DMS79 (cell line): Measurements from ENCODE around the gene TCERG1L.
A peak's percentile ranks its signal among the peaks of the same experiment; 100 is the strongest.

Experiments
- DNase-seq: peaks from one replicate; lab custom pipeline; 2025; lab: John Stamatoyannopoulos, UW

TCERG1L gene

DNA sequence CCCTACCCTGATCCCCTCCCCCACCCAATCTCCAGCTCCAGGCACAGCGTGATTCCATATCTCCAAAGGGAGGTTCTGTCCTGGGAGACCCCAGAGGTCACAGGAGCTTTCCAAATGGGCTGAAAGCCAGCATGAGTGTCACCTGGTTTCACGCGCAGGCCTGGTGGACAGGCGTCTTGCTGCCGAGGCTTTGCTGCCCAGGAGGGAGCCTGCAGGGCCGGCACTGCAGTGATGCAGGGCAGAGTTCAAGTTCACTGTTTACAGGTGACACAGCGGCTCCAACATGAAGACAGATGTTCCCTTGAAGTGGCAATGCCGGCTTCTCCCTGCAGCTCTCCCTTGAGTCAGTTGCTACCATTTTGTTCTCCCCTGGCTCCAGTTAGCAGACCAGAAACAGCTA, 104.3 kb downstream of the TCERG1L start:
- no peak for DNase-seq

DNA sequence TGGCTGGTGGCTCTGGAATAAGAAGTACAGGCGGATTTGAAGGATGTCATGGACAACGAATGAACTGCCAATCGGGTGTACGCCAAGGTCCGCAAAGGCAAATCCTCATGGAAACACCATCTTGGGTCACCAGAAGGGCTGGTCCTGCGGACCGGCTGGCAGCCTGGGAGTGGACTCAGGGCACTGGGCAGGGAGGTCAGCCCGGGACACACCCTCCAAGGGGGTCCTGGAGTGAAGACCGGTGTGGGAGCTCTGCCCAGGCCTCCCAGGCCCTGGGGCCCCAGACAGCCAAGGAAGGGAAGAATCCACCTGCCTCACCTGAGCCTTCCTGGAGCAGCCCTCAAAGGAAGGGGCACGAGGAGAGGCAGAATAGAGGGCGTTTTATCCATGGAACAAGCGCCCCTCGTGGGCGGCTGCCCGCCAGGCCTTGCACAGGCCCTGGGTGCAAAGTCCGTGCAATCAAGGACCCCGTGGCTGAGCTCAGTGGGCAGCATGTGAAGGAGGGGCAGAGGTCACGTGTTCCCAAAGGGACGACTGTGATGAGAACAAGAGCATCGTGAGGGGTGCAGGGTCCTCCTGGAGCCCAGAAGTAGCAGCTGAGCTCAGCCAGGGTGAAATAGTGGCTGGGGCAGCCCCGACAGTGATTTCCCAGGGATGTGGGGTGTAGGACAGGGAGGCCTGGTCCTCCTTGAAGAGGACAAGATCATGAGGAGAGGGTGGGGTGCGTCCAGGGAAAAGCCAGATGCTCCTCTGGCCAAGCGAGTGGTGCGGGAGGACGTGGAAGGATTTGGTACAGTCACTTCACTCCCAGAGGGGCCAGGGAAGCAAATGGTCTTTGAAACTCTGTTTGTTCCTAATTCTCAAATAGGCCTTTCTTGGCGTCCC, 105.2 kb downstream of the TCERG1L start:
- no peak for DNase-seq

DNA sequence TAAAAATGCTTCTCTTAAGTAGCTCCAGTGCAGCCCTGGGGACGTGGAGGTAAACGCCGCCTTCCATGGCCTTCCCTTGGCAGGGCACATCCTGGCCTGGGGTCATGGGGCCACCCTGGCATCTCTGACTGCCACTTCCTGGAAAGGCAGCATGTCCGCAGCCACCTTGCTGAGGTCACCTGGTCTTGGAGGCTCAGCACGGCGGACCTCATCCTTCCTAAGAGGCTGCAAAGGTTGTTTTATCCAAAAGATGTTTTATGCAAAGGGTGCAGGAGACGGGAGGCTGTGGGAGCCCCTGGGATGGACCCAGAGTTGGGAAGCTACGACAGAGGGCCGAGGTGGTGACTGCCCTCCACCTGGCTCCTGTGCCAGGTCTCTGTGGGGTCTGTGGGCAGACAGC, 106.0 kb downstream of the TCERG1L start:
- no peak for DNase-seq

DNA sequence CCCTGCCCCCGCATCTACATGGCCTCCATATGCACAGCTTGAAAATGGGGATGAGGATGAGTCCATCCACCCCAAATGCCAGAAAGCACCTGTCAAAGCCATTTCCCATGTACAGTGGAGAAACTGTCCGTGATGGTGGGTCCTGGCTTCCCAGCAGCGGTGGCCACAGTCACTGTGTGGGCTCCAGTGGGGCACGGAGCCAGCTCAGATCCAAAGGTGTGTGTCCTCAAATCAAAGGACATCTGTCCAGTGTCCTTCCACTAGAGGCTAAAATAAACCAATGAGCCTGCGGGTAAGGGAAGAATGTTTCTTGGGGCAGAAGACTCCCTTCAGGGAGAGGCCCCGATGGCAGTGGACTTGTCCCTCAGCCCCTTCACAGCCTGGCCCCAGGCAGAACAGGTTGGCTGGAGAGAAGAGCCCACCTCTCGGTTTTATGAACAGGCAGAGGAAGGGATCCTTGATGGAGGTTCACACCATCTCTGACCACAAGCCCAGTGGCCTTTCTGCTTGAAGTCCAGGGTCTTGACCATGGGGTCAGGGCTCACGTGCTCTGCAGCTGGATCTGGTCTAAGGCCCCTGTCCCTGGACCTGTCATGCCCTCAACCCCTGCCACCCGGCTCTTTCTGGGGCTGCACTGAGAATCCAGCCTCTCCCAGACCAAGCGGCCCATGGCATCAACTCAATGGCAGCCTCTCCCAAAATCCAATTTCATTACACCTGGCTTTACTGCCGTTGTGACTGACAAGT, 106.9 kb downstream of the TCERG1L start:
- DNase-seq, result no peak

DNA sequence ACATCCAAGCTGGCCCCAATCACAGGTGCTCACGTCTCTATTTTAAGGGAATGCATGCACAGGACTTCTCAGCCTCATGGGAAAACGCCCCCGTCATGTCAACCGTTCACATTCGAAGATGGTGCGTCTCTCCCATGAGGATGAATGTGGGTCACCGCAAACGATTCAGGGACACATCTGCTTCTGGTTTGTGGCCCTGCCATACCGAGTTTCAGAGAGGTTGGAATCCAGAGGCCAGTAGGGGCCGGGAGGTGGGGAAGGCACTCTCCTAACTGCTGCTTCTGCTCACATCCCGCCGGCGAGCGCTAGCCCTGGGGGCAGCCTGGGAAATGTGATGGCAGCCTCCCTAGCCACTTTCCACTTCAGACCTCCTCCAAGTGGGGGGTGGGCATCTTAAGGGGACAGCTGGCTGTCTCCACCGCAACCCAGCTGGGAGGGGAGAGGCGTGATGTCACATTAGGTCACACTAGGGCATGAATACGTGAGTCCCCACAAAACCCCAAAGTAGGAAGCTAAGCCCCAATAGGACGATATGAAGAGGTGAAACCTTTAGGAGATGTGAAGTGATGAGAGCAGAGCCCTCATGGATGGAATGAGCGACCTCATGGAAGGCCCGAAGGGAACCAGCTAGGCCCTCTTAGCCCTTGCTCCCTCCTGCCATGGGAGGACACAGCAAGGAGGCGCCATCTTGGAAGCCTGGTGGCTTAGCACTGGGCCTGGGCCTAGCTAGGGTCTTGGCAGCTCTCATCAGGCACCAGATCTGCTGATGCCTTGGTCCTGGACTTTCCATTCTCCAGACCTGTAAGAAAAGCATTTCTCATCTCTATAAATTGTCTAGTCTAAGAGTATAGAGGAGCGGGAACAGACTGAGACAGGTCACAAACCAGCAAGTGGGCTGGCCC, 107.8 kb downstream of the TCERG1L start:
- DNase-seq, result no peak

DNA sequence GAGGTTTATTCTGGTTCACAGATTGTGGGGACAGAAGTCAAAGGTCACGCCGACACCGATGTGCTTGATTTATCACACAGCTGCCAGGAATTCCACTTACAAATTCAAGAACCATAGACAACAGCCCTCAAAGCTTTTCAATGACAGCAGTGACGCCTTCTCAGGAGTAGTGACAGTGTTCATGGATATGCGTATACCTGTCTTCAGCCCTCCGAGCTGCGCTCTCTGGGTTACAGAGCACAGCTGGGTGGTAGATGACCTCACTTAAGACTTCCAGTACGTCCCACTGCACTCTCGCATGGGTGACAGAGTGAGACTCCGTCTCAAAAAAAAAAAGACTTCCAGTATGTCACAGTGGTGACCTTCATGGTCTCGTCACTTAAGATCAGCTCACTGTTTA, 108.5 kb downstream of the TCERG1L start:
- peak; percentile 69 for DNase-seq

DNA sequence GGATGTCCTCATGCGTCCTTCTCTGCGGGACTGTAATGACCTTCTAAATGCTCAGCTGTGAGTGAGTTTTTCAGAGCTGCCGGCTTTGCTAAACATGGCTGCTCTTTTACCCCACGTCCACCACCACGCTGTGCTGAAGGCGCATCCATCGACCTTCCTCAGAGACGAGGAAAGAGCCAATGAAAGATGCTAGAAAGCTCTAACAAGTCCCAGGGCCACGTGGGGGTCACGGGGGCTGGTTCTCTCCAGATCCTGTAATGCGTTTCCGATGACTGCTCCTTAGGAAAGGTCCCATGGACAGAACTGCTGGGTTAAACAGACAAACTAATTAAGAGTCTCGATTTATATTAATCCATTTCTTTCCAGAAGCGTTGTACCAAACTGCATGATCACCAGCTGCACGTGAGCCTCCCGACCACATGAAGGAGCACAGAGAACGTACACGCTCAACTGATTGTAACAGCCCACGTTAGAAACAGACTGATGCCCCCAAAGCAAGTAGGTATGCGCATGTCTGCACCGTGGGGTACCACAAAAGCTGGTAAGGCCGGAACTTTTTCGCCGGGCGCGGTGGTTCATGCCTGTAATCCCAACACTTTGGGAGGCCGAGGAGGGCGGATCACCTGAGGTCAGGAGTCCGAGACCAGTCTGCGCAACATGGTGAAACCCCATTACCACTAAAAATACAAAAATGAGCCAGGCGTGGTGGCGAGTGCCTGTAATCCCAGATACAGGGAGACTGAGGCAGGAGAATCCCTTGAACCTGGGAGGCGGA, 109.6 kb downstream of the TCERG1L start:
- no peak for DNase-seq

DNA sequence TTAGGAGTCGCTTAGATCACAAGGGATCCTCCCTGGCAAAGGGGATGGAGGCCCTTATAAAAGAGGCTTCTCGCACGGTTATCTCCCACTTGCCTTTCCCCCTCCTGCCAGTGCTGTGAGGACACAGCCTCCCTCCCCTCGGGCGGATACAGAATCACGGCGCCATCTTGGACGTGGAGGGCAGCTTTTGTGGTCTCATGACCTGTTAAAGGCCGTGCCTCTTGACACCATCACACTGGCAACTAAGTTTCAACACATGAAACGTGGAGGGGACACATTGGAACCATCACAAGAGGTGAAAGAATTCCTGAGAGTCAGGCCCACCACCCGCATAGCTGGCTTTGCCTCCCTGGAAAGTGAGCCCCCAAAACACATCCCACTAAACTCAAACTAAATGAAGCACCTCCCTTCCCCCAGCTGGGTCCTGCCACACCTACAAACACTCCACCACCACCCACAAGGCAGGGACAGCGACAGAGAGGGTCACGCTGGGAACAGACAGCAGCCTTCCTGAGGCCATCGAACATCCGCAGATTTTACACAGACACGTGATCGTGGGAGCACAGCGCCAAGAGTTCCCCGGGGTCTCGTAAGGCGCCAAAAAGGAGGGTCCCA, 110.6 kb downstream of the TCERG1L start:
- no peak for DNase-seq

DNA sequence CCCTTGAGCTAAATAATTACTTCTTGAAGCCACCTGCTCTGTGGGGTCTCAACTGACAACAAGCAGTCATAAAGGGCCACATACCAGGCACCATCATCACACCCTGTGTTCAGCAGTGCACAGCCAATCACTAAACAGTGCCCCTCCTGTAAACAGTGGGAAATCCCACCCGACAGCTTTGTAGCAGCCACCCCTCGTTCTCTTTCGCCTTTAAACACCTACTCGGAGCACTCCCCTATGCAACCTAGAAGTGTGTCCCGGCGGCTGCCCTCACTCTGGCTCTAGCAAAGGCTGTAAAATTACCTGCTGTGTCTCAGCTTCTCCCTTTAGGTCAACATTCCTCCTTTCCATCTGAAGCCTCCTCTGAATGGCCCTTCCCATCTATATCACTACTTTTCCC, 111.9 kb downstream of the TCERG1L start:
- DNase-seq, result no peak

DNA sequence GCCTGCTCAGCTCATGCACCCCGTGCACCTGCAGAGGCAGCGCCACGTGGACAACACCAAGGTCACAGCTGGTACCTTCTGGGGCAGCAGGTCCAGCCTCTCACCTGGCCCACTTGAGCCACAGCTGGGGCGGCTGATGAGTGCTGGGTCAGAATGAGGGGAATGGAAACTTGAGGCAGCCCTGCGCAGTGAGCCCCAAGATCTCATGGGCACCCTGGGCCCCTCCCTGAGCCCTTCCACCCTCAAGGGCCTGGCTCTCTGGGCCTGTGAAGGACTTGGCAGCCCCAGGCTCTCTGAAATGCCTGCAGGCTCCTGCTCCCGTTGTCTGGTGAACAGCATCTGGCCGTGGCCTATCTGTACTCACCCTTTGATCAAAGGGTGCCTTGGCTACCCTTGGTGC, 112.7 kb downstream of the TCERG1L start:
- no peak for DNase-seq

DNA sequence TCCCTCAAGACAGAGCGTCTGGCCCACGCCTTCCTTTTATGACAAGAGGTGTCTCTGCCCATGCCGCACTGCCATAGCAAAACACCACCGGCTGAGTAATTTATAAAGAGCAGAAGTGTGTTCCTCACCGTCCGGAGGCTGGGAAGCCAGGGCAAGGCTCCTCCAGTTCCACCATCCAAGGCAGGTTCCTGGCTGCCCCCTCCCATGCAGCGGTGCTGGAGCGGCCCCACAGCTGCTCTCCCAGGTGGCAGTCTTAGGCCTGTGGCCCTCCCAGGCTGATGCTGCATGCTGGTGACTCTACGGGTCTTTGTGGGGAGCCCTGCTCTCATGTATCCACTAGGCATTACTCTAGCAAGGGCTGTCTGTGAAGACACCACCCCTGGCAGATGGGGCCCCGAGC, 113.1 kb downstream of the TCERG1L start:
- DNase-seq, result no peak

DNA sequence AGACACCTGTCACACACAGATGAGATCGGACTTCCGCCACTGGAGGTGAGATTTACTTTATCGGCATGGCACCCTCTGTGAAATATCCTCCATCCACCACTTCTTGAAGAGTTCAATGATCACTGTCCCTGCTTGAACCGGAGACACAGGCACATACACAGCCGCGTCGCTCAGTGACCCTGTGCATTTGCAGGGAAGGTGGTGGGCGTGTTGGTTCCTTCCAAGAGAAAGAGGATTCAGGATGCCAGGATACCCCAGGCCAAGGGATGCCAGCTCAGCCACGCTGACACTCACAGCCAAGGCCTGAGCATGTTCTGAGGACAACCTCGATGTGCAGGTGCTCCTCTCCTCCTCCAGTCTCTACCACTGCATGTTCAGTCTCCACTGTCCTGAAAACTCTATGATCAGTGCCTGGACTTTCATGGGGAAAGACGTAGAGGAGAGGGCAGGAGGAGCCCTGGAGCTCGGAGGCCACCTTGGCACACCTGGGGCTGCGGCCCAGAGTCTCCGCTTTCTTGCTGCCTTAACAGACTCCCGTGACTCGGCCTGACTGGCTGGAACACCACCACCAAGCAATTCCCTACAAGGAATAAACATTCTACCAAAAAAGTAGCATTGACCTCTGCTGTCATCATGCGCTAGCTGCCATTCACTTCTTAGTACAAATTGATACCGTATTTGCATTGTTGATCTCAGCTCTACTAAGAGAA, 115.2 kb downstream of the TCERG1L start:
- DNase-seq, result no peak

DNA sequence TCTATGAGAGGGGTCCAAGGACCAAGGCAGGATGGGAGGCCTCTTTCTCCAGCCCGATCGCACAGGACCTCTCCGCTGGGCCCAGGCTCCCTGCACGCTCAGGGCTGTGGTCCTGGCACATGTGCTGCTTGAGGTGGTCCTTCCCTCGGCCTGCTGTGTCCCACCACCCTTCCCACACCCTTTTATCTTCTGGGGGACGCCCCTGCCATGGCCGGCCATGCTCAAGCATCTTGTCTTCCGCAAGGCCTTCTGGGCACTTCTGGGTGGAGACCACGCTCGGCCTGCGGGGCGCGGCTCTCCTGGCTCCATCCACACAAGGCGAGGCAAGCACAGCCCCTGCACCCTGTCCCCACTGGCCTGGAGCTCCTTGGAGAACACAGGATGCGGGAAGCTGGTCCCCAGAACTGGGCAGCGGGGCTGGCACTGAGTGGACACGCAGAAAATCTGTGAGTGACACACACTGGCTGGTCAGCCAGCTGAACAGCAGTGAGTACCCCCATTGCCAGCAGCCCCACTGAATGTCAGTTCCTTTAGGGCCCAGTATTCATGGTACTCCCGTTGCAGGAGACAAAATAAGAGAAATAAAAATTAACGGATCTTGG, 115.9 kb downstream of the TCERG1L start:
- DNase-seq, result no peak

DNA sequence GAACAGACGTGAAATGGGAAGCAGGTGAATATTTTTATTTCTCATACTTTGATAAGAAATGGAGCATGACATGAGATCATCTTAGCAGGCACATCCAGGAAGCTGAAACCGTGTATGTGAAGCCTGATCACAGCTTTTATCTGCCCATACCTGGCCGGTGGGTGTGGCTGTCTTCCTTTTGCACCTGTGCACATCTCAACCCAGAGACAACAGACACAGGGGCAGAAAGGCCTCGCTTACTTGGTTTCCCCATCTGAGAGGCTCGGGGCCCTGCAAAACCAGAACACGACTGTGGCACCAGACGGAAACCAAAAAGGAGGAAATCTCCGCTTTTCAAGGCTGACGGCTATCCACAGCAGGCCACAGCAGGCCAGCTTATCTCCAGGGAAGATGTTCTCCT, 116.4 kb downstream of the TCERG1L start:
- DNase-seq, result no peak

DNA sequence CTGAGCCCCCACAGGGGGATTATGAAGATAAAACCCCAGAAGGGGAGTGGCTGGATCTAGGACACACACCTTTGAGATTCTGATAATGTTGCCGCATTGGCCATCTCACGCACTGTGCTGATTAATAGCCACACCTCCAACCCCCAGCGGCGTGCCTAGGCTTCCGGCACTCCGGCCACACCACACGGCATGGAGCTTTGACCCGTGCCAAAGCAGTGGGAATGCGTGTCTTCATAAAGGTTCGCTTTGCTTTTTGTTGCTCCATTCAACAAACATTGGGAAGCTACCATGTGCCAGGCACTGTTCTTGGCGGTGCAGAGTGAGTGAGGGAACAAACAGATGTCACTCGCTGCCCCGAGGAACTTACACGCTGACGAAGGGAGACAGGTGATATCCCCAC, 117.6 kb downstream of the TCERG1L start:
- DNase-seq, result no peak

DNA sequence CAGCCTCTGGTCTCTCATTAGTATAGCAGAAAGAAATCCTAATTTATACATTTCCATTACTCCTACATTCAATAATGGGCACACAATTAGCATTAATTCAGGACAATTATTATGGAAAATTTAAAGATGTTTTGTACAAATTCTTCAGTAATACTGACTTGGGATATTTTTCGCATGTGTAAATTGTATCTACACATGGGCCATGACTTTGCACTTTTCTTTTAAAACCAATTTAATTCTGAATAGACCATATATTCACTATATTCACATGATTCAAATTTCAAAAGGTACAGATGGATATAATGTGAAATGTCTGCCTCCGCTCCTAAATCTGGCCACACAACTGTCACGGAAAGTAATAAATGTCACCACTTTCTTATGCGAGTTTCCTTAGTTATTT, 123.0 kb downstream of the TCERG1L start:
- DNase-seq, result no peak

DNA sequence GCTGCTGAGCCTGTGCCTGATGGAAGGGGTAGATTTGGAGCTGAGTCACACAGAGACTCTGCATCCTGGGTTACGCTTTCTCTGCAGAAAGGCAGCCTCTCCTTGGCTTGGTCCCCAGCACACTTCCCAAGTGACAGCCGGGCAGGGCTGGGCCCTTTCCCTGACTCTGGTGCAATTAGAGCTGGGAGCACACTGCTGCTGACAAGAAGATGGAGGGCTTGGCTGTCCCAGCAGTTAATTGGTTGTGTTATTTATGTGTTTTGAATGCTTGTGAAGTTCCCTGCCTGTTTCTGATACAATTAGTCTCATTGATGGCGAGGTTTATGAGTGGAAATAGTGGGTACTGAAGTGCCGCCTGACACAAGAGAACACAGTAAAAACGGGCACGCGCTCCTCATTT, 123.6 kb downstream of the TCERG1L start:
- no peak for DNase-seq

DNA sequence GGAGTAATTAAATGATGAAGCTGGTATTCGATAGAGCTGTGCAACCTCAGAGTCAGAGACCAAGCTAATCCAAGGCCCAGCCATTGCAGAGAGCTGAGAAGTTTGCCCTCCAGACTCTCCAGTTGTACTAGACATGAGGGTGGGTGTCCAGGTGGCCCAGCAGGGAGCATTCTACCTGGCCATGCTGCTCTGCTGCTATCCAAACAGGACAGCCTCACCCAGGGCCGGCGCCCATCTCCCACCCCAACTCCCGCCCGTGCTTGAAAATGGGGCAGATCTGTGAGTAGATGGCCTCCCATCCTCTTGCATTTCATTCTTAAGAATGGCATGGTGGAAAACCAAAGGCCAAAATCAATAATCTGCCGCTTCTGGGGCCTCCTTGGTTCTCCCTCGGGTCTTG, 124.2 kb downstream of the TCERG1L start:
- no peak for DNase-seq

DNA sequence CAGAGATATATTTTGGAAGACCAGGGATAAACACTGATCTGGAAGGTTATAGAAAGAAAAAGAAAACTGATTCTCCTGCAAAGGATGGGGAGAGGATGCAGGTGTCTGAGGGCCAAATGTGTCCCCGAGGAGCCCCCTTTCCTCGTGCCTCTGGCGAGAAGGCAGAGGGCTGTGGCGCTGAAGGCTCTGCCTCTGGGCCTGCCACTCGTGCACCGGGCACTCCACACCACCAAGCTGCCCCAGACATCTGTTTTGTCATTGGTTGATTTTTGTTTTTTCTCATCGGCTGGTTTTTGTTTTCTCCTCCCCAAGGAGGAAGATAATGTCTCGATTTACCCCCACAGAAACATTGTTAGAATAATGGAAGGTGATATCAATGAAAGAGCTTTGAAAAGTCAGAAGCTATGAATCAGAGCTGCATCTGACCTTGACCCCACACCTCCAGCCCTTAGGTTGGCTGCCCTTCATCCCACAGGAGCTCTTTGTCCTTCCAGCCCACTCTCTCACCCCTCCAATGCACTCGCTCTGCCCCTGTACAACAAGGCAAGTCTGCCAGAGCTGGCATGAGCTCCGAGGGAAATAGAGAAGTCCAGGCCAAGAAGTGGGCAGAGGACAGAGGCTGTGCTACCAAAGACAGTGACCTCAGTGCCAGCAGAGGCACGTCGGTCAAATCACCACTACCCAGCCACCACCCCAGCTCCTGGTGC, 124.8 kb downstream of the TCERG1L start:
- no peak for DNase-seq
